Lower leg skin (tissue), 4 donors: Measurements from ENCODE around the gene SLC4A4. TPM values are rescaled to one million over a fixed set of nuclear protein-coding genes. Genes with fewer than 3 reads are reported as not detected.

ENCODE experiments used
- DNase-seq, 2 donors: peaks; one replicate each; pipeline ENCODE4 v3.0.0-alpha.2; 2019; ENCODE audit warnings: low spot score in 2 of 2
- H3K4me3 ChIP-seq: fragments of 200-600 bp; sonication (generic); 2 replicates; pipeline ENCODE4 v1.5.1; 2017; ENCODE audit warnings: mild to moderate bottlenecking, low read depth; ENCODE audit not compliant: poor library complexity, severe bottlenecking
- CTCF ChIP-seq, 3 donors: fragments of 450-650 bp; IDR thresholded peaks; one replicate each; pipeline ENCODE4 v1.5.1; 2016; ENCODE audit warnings: antibody characterized with exemption in 3 of 3, mild to moderate bottlenecking in 3 of 3, moderate library complexity in 2 of 3
- POLR2A ChIP-seq, 2 donors: fragments of 450-650 bp; IDR thresholded peaks; one replicate each; pipeline ENCODE4 v1.6.1; 2016 to 2017; ENCODE audit warnings: antibody characterized with exemption in 2 of 2, mild to moderate bottlenecking in 1 of 2, moderate library complexity in 1 of 2
- WGBS, 2 donors: methylation state at CpG; one replicate each; pipeline ENCODE4 v1.1.5; 2018; 5-methylcytosine and 5-hydroxymethylcytosine counted together
- intact Hi-C: fragments of 100-400 bp; cut with DNase I; formaldehyde crosslinking; loops from one replicate; pipeline ENCODE4 v1.15.0; 2023; ENCODE audit warnings: low total_unique reads
- total RNA-seq, 4 donors: library from RNA; depleted of rRNA; stranded (reverse); fragments of >200 nt; gene quantifications; one replicate each; pipeline ENCODE4 v1.1.0, GENCODE V29; 2016

The SLC4A4 gene
- under 1 TPM; 0.25 to 0.51 (median 0.47) TPM for total RNA-seq

- H3K4me3 ChIP-seq = no peak within 1 kb of the TSS
- intact Hi-C loops = no loop called here
- no peak for TF ChIP-seq POLR2A (IDR thresholded peaks at IDR 0.05)
- TF ChIP-seq CTCF (IDR thresholded peaks at IDR 0.05) = no peak
- DNase-seq = no peak
- 86 to 90% methylated on average over 8 of the region's 8 CpGs for WGBS, 2 donors
These were observed at the start of gene SLC4A4 for GRCh38 chr4:71338846-71339593. Gene SLC4A4 (plus strand): TSS chr4:71339020.

GRCh38 chr4:71290074-71290473, 48.7 kb upstream of the SLC4A4 start:
- no peak overlapping the region for H3K4me3 ChIP-seq
- no peak for DNase-seq
- intact Hi-C loops = no loop called here
- TF ChIP-seq CTCF (IDR thresholded peaks at IDR 0.05) (no peak), POLR2A (IDR thresholded peaks at IDR 0.05) (no peak)
- 88 to 94% methylated on average over 3 of the region's 3 CpGs for WGBS, 2 donors

GRCh38 chr4:71290476-71290875, 48.3 kb upstream of the SLC4A4 start:
- WGBS, 2 donors = 90 to 93% methylated on average over 1 of the region's 1 CpG
- TF ChIP-seq POLR2A (IDR thresholded peaks at IDR 0.05) (no peak), CTCF (IDR thresholded peaks at IDR 0.05) (no peak)

GRCh38 chr4:71292228-71292627, 46.6 kb upstream of the SLC4A4 start:
- H3K4me3 ChIP-seq = no peak overlapping the region
- no peak for DNase-seq
- no peak for TF ChIP-seq CTCF (IDR thresholded peaks at IDR 0.05)
- TF ChIP-seq POLR2A (IDR thresholded peaks at IDR 0.05) = no peak
- intact Hi-C loops = no loop called here
- 92 to 97% methylated on average over 1 of the region's 1 CpG for WGBS, 2 donors

More at GRCh38 chr4:71290476-71290875, 48.3 kb upstream of the SLC4A4 start:
- H3K4me3 ChIP-seq = no peak overlapping the region
- no peak for DNase-seq
- intact Hi-C loops = no loop called here

- 84 to 85% methylated on average over 5 of the region's 5 CpGs for WGBS, 2 donors
- intact Hi-C loops = no loop called here
- DNase-seq = no peak
- no peak overlapping the region for H3K4me3 ChIP-seq
- TF ChIP-seq POLR2A (IDR thresholded peaks at IDR 0.05) (no peak), CTCF (IDR thresholded peaks at IDR 0.05) (no peak)
These were observed 45.1 kb upstream of the SLC4A4 start for GRCh38 chr4:71293705-71294104.

DNA sequence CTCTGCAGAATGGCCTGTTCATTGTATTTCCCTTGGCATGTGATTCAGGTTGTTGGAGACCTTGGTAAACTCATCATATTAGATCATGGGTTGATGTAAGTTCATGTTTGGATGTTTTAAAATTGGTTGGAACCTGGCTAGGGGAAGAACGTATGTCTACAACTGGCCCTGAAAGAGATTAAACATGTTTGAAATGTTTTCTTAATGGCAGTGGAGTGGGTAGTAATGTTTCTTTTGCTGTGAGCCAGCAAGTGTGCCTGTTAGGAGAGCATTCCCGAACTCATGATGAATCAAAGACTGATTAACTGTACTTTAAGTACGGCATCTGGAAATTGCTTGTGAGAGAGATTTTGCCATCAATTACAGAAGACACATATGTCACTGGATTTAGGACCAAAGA, 44.5 kb upstream of the SLC4A4 start:
- 57 to 60% methylated on average over 3 of the region's 3 CpGs for WGBS, 2 donors

More for the DNA sequence above, 44.5 kb upstream of the SLC4A4 start:
- no peak overlapping the region for H3K4me3 ChIP-seq
- no peak for TF ChIP-seq POLR2A (IDR thresholded peaks at IDR 0.05)
- no peak for TF ChIP-seq CTCF (IDR thresholded peaks at IDR 0.05)
- intact Hi-C loops = no loop called here
- no peak for DNase-seq
